ENCODE data around the gene HMOX1.

Gene HMOX1

DNA sequence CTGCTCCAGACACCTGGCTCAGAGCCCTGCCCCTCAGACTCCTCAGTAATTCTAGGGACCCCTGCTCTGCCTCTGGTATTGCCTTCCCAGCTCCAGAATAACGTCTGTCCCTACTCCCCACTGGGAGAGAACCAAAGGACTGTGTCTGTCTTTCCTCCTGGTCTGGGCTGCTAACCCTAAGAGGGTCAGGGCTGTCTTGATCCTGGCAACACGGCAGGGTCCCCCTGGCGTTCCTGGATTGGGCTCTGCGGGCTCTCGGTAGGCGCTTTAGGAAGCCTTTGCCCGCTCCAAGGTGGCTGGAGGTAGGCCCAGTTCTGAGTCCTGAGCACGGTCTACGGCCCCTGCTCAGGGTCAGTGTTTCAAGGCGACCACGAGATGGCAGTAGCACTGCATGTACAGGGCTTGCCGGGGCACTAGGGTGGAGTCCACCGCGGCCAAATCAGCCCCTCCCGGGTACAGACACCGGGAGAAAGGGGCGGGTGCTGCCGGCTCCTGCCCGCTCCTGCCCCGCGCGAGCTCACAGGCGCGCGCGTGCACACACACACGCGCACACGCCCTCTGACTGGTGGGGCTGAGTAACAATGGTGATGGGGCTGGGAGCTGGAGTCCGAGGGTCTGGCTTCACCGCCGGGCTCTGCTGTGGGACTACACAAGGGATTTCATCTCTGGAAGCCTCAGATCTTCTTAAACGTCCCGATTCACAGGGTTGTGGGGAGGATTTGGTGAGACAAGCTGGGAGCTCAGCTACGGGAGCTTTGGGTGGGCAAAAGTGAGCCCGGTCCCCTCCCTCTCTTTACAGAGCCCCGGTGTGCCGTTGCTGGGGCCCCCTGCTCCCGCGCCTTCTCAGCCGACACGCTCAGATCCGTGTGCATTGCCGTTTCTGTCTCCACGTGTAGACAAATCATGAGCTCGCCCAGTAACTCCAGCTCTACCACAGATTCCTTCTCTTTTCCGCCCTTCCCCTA is 30.1 kb upstream of the HMOX1 start:
- DNase-seq (ENCODE audit: low read depth): peak; percentile 84

GRCh38 chr22:35352214-35353111 is 28.4 kb upstream of the HMOX1 start:
- DNase-seq (ENCODE audit: low read depth): no peak

- no peak for DNase-seq (ENCODE audit: low read depth)
Observed at GRCh38 chr22:35353318-35353717, 27.6 kb upstream of the HMOX1 start.

- no peak for DNase-seq (ENCODE audit: low read depth)
Observed at GRCh38 chr22:35354068-35354467, 26.8 kb upstream of the HMOX1 start.

- no peak for DNase-seq (ENCODE audit: low read depth)
Observed at GRCh38 chr22:35357883-35358621, 22.8 kb upstream of the HMOX1 start.

- no peak for DNase-seq (ENCODE audit: low read depth)
Observed at GRCh38 chr22:35359380-35360065, 21.4 kb upstream of the HMOX1 start.

- no peak for DNase-seq (ENCODE audit: low read depth)
Observed at GRCh38 chr22:35361001-35361558, 19.8 kb upstream of the HMOX1 start.

- no peak for DNase-seq (ENCODE audit: low read depth)
Observed at GRCh38 chr22:35363566-35364086, 17.3 kb upstream of the HMOX1 start.

DNA sequence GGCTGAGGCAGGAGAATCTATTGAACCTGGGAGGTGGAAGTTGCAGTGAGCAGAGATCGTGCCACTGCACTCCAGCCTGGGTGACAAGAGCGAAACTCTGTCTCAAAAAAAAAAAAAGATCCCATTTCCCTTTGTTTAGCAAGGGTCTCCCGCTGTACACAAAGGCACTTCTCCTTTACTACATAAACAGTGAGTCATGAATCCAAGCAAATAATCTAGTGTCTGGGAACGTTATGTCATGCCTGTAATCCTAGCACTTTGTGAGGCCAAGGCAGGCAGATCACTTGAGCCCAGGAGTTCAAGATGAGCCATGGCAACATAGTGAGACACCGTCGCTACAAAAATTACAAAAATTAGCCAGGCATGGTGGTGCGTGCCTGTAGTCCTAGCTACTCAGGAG is 16.7 kb upstream of the HMOX1 start:
- peak; percentile 52 for DNase-seq (ENCODE audit: low read depth)

DNA sequence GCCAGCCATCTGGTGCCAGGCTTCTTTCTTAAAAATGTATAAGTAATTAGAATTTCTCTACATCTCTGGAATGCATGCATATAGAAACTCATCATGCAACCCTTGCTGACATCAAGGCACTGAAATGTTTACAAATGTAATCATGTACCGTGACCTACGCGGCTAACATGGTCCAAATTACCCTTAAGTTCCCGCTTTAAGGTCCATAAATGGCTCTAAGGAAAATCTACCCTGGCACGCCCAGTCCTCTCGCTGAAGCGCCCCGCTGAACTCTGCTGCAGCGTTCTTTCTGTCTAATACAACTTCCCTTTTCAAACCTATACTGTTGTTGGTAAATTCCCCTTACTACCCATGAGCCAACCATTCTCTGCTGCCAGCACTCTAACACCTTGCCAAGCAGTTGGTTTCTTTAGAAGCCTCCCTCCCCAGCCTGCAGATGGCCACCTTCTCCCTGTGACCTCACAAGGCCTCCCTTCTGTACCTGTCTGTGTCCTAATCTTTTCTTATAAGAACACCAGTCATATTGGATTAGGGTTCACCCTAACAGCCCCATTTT is 13.5 kb upstream of the HMOX1 start:
- no peak for DNase-seq (ENCODE audit: low read depth)

DNA sequence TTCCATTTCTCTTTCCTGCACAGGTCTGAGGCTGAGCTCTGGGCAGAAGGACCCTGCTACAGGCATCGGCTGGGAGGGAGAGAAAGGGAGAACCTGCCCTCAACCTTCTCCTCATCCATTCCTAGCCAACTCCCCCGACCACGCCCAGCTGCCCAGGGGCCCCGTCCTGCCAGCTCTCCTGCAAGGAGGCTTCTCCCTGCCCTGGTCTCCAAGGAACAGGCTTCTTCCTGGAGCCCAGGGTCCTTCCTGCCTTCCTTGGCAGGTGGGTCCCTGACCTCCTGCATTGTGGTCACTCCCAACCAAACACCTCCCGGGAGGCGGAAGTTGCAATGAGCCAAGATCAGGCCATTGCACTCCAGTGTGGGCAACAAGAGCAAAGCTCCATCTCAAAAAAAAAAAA is 12.5 kb upstream of the HMOX1 start:
- no peak for DNase-seq (ENCODE audit: low read depth)

GRCh38 chr22:35369996-35370395 is 10.9 kb upstream of the HMOX1 start:
- no peak for DNase-seq (ENCODE audit: low read depth)

DNA sequence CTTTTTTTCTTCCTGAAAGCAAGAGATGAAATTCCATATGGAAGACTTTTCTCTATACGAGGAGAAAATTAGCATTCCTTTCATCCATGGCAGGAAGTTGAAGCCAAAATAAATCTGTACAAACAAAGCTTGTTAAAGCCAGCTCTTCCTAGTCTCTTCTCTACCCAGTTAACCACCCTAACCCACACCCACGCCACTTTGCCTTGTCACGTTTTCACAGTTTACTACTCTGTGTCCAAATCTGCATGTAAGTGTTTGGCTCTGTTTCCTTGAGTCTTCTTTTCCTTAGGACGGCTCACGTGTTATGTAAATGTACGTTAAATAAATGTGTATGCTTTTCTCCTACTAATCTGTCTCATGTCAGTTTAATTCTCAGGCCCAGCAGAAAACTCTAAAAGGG is 7.1 kb upstream of the HMOX1 start:
- no peak for DNase-seq (ENCODE audit: low read depth)

DNA sequence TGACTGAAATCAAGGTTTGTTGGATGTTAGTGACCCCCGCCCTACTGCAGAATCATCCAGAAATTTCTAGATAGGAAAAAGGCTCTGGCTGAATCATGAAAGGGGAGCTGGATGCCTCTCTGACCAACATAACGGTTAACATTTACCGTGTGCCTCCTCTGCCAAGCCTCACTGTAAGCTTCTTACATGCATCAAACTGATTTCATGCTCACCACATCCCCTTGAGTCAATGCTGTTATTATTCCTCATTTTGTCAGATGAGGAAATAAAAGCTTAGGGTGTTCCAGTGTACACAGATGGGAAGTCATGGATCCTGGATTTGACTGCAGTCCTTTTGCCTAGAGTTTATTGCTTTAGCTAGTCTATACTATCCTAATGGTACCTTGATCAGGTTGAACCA is 5.9 kb upstream of the HMOX1 start:
- DNase-seq (ENCODE audit: low read depth): peak; percentile 78

GRCh38 chr22:35375526-35375925 is 5.4 kb upstream of the HMOX1 start:
- DNase-seq (ENCODE audit: low read depth): no peak

DNA sequence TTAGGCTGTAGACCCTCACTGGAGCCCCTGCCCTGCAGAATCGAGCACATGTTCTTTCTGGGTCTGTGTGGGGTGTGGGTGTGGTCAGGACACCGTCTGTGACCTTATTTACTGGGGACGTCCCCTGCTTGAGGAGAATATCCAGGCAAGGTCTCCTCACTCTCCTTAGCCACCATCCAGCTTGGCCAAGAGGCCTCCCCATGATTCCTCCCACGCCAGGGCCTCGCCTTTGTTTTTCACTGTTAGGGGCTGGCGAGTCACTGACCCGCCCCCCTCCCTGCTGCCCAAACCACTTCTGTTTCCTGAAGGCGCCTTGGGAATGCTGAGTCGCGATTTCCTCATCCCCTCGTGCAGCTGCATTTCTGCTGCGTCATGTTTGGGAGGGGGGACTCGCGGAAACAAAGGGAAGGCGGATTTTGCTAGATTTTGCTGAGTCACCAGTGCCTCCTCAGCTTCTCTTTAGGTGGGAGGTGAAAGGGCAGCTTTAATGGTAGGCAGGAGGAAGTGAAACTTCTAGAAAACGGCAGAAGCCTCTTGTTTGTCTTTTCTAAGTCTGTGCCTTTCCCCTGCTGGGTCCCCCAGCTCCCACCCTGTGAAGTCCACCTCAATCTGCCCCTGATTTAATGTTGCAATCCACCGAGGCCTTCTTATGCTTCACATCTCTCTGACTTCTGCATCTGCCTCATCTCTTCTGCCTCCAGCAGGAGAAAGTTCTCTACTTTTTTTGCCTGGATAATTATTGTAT is 4.0 kb upstream of the HMOX1 start:
- peak; percentile 99 for DNase-seq (ENCODE audit: low read depth)

- no peak for DNase-seq (ENCODE audit: low read depth)
Observed at GRCh38 chr22:35377735-35378134, 3.2 kb upstream of the HMOX1 start.

- no peak for DNase-seq (ENCODE audit: low read depth)
Observed at GRCh38 chr22:35378621-35379020, 2.3 kb upstream of the HMOX1 start.

DNA sequence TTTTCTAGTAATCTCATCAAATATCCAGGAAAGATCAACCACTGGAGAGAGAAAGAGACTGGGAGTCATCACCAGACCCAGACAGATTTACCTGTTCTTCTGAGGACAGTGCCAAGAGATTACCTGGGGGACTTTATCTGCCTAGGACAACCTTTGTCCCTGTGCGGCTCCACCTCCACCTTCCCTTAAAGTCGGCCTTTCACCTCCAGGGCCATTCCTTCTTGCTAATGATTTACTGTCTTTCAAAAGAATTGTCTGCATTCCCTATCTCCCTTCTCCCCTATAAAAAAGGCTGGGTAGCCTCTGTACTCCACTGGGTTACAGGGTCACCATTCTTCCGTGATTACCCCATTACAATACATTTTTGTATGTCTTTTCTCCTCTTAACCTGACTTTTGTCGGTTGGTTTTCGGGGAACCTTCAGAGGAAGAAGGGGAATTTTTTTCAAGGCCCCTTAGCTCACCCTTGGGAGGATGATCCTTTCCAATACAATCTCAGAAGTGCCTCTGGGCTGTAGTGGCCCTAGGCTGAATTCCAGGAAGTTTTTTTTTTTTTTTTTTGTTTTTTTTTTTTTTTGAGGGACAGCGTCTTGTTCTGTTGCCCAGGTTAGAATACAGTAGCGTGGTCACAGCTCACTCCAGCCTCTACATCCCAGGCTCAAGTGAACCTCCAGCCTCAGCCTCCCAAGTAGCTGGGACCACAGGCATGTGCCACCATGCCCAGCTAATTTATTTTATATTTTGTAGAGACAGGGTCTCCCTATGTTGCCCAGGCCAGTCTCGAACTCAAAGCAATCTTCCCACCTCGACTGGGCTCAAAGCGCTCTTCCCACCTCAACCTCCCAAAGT is 1.5 kb upstream of the HMOX1 start:
- DNase-seq (ENCODE audit: low read depth): no peak

All from stromal cell of bone marrow (primary cell).